SK-N-DZ (cell line): ENCODE results near the gene SLC25A52. TPM values are rescaled to one million over a fixed set of nuclear protein-coding genes. Genes with fewer than 3 reads are reported as not detected.
A peak's percentile ranks its signal among the peaks of the same experiment; 100 is the strongest.
"Not testable (repeated sequence)": the region's sequence is repeated elsewhere in the genome, so short reads cannot be mapped to it uniquely, and the experiment has no call there.

Source experiments
- DNase-seq: peaks from one replicate; pipeline ENCODE4 v3.0.0-alpha.2; 2015; ENCODE audit warnings: low spot score
- polyA plus RNA-seq, 2 experiments: library from polyadenylated mRNA; depleted of rRNA; stranded (reverse); fragments of >200 nt; gene quantifications; 2 replicates each; pipeline ENCODE4 v1.2.3, GENCODE V29; 2014

SLC25A52 gene, protein sequence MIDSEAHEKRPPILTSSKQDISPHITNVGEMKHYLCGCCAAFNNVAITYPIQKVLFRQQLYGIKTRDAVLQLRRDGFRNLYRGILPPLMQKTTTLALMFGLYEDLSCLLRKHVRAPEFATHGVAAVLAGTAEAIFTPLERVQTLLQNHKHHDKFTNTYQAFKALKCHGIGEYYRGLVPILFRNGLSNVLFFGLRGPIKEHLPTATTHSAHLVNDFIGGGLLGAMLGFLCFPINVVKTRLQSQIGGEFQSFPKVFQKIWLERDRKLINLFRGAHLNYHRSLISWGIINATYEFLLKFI
- polyA plus RNA-seq (2014; cell fraction: cytosol; rRNA removed), result not detected in 2 replicates
- not detected in 2 replicates for polyA plus RNA-seq (2014; cell fraction: nucleus; rRNA removed)

DNA sequence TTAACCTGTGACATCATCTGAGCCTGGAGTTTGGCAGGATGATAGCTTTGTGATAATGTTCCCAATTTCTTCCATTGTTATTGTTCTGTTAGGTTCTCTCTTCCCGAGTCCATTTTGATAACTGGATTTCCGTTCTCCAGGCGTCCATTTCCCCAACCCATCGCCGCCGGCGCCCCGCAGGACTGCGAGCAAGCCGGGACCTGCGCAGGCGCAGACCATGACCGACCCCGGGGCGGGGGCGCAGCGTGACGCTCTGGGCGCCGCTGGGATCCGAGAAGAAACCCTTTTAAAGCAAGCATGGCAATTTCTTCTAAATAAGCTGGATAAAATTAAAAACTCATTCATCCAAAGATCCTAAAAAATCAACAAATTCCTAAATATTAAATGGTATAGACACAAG, at the start of gene SLC25A52:
TSS of gene SLC25A52 (minus strand) at position 186 of the 400 bp plus-strand sequence. CDS start 219 bp downstream, outside the sequence.
- DNase-seq, result no peak

- not testable (repeated sequence) for DNase-seq
Measured at GRCh38 chr18:31809049-31809448, 48.4 kb upstream of the SLC25A52 start.

- DNase-seq, result no peak
Measured at GRCh38 chr18:31801078-31801477, 40.4 kb upstream of the SLC25A52 start.

DNA sequence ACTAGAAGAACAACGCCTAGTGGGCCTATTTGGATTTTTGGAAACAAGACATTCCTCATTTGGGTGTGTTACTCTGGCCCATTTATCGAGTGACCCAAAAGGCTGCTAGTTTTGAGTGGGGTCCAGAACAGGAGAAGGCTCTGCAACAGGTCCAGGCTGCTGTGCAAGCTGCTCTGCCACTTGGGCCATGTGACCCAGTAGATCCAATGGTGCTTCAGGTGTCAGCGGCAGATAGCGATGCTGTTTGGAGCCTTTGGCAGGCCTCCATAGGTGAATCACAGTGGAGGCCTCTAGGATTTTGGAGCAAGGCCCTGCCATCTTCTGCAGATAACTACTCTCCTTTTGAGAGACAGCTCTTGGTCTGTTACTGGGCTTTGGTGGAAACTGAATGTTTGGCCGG, 38.6 kb upstream of the SLC25A52 start:
- not testable (repeated sequence) for DNase-seq

DNA sequence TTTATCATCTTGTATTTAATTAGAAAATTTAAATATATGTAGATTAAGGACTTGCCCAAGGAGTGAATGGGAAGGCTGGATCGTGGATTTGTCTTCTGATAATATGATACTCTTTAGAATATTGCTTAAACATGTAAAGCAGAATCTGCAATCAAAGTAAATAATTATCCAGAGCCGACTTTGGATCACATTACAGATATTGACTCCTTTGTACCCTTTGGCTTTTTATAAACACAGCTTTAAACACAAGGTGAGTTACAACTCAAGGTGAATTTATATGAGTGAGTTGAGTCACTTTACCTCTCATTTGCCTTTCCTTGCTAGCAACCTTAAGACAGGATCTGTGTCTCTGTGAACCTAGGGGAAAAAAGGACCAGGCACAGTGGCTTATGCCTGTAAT, 37.7 kb upstream of the SLC25A52 start:
- no peak for DNase-seq

DNA sequence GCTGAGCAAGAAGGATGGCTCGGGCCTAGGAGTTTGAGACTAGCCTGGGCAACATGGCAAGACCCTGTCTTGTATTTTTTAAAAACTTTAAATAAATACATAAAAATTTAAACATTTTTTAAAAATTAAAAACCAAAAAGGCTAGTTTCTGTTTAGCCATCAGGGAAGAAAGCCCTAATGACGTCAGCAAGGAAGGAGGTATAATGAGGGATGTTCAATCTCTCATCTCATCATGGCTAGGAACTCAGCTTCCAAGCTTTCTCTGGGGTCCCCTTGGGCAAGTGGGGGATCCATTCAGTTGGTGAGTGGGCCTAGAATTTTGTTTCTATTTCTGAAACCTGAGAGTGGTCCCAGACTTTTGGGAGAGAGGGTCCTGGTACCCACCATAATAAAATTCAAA, 35.1 kb upstream of the SLC25A52 start:
- DNase-seq, result no peak

DNA sequence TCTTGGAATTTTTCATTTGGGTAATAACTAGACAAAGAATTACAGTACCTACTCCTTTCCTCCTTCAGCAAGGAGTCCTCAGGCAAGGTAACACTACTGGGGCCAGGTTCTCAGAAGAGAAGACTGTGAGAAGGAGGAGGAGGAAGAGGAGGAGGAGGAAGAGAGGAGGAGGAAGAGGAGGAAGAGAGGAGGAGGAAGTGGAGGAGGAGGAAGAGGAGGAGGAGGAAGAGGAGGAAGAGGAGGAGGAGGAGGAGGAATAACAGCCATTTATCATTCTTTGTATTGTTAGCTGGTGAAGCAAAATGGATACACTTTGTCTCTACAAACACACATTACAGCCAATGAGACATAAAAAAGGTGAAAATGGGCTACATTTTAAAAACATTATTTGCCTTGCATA, 32.9 kb upstream of the SLC25A52 start:
- no peak for DNase-seq

- no peak for DNase-seq
Measured at GRCh38 chr18:31792580-31792911, 31.9 kb upstream of the SLC25A52 start.

DNA sequence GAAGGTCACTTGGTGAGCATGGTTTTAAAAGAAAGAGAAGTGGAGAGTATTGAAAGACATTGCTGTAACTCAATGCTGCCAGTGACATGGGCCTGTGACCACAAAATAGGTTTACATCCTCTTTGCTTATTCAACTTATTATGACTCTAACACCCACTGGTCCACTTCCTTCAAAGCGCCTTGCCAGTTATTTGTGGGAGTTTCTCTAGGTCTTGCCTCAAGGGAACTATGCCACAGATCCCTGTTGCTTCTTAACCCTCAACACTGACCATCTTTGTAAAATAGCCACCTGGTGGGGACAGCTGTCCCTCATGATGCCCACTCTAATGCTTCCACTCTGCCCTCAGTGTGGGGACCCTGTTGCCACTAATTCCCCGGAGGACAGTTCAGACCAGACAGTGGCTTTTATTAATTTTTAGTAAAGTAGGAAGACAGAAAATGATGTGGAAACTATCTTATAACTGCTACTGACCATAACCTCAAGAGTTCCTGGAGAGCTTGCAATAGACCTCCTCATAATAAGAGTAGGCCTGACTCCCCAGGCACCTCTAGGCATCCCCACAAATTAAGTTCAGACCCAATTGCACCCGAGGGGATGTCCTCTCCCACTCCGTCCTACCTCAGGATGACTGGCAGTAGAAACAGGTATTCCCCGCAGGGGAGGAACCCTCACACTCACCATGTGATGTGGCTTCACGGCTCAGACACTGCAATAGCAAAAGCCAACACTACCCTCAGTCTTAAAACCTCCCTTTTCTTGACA, 31.3 kb upstream of the SLC25A52 start:
- DNase-seq, result no peak

- peak; percentile 34 for DNase-seq
Measured at GRCh38 chr18:31789409-31789808, 28.7 kb upstream of the SLC25A52 start.

- DNase-seq, result no peak
Measured at GRCh38 chr18:31783059-31783458, 22.4 kb upstream of the SLC25A52 start.

GRCh38 chr18:31778391-31778950, 17.8 kb upstream of the SLC25A52 start:
- DNase-seq, result no peak

- DNase-seq, result no peak
Measured at GRCh38 chr18:31776093-31776492, 15.4 kb upstream of the SLC25A52 start.

DNA sequence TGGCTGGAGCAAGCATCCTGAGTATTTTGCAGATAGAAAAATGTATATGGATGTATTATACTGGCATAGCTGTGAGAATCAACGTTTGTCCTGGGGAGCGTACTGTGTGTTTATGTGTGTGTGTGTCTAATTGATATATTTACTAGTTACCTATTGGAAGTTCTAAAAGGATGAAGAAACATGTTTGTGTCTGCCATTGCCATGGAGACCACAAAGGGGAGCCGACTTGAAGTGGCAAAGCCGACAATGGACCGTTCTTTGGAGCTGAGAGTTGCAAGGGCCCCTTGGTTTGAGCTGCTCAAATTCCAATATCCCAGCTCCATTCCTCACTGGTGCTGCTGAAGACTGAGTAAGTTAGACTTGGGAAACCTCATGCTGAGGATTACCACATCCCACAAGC, 14.3 kb upstream of the SLC25A52 start:
- DNase-seq, result no peak

- no peak for DNase-seq
Measured at GRCh38 chr18:31774477-31774785, 13.8 kb upstream of the SLC25A52 start.

GRCh38 chr18:31773774-31774476, 13.2 kb upstream of the SLC25A52 start:
- no peak for DNase-seq

DNA sequence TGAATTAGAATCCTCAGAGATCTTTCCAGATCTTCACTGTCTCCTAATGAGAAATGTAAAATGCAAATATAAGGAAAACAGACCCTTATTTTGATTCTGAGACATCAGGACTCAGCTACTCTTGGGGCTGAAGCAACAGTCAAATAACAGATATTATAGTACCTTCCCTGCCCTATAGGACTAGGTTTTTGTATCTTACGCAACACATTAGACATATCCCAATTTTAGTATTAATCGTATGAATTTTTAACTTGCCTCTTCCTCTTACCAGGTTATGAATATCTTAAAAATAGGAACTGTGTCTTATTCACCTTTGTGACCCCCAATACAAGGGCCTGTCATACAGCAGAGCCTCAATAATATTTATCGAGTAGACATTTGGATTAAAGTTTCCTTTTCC, 12.0 kb upstream of the SLC25A52 start:
- no peak for DNase-seq

DNA sequence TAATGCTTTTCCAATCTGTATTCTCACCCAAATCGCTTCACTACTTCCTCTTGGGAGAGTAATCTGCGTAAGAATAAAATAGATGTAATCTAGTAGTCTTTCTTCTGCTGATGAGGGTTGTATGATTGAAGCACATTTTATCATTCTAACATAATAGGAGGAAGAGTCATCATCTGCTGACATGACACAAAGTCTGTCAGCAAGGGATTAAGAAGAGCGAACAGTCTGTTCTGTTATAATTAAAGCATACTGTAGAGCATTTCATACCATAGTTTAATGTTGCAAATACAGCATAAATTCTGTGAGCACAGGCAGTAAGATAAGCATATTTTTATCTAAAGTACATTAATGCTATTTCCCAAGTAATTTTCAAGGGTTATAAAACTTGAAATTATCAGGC, 10.4 kb downstream of the SLC25A52 start:
- DNase-seq, result no peak

DNA sequence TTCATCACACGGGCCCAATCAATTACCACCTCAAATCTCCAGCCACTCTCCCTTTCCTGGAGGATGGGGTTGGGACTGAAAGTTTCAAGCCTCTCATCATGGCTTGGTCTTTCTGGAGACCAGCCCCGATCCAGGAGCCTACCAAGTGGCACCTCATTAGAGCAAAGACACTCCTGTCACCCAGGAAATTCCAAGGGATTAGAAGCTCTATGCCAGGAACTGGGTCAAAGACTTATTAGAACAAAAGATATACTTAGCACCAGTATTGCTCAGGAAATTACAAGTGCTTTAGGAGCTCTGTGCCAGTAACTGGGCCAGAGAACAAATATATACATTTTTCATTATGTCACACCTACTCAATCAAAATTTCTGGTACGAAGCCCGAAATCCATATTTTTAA, 14.3 kb downstream of the SLC25A52 start:
- DNase-seq, result no peak

DNA sequence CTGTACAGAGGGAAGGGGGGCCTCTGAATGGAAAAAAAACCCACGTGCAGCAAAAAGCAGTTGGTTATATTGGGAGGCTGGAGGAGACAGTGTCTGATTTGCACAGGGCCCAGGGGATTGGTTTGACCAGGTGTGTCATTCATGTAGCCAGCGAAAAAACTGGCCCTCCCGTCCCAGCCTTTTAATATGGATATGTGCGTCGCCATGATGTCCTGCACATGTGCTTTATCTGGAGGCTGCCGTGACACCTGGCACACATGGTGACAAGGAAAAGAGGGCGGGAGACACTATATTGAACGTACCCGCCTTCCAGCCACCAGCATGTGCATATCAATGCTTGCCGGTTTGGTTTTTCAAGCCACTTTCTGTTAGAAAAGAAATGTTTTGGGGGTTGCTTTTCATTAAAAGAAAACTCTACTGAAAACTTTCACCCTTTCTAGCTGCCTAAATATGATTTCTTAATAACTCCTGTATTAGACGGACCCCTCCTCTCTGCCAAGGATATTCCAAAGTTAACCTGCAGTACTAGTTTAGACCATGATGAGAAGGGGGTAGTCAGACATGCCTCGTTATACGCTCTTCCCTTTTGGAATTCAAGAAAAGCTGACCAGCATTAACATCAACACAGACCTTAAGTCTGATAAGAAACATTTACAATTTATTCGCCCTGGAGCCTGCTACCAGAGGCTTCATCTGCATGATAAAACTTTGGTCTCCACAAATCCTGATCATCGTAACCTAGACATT, 16.2 kb downstream of the SLC25A52 start:
- DNase-seq, result no peak

- not testable (repeated sequence) for DNase-seq
Measured at GRCh38 chr18:31743600-31743999, 17.1 kb downstream of the SLC25A52 start.
